OCI-LY3 (cell line): ENCODE measurements around the gene EPS15.

ENCODE experiments used
- H2AFZ ChIP-seq: fragments of 200-600, 300-600 bp; shearing (Covaris generic); 2 replicates; pipeline ENCODE4 v1.6.0; 2014; ENCODE audit warnings: antibody characterized with exemption, low read depth, low read length
- H3K27ac ChIP-seq: fragments of 200-600, 300-600 bp; sonication (generic); 2 replicates; pipeline ENCODE4 v1.5.1; 2014; ENCODE audit warnings: mild to moderate bottlenecking, low read length, moderate library complexity, mixed read lengths
- H3K27me3 ChIP-seq: fragments of 200-600, 300-600 bp; sonication (generic); 2 replicates; pipeline ENCODE4 v1.6.1; 2014; ENCODE audit warnings: low read depth, low read length, mixed read lengths
- H3K36me3 ChIP-seq: fragments of 200-600, 300-600 bp; sonication (generic); replicated peaks from 2 replicates; pipeline ENCODE3; 2014; ENCODE audit warnings: low read depth, low read length, mixed read lengths
- H3K4me1 ChIP-seq: fragments of 300-600, 200-600 bp; sonication (generic); 2 replicates; pipeline ENCODE4 v1.6.1; 2014; ENCODE audit warnings: low read length, mixed read lengths
- H3K4me2 ChIP-seq: fragments of 200-600, 300-600 bp; sonication (generic); 2 replicates; pipeline ENCODE4 v1.6.1; 2014; ENCODE audit warnings: low read length, mixed read lengths
- H3K4me3 ChIP-seq: fragments of 300-600, 200-600 bp; sonication (generic); 2 replicates; pipeline ENCODE4 v1.5.1; 2014; ENCODE audit warnings: antibody characterized with exemption, mild to moderate bottlenecking, low read length, moderate library complexity
- H3K79me2 ChIP-seq: fragments of 300-600, 200-600 bp; shearing (Covaris generic); 2 replicates; pipeline ENCODE4 v1.6.1; 2014; ENCODE audit warnings: mild to moderate bottlenecking, low read length, mixed read lengths
- H3K9ac ChIP-seq: fragments of 300-600, 200-600 bp; shearing (Covaris generic); 2 replicates; pipeline ENCODE4 v1.6.0; 2014; ENCODE audit warnings: mild to moderate bottlenecking, low read length, moderate library complexity
- H3K9me3 ChIP-seq: fragments of 200-600, 300-600 bp; shearing (Covaris generic); 2 replicates; pipeline ENCODE4 v1.6.1; 2014; ENCODE audit warnings: low read length, mixed read lengths; ENCODE audit not compliant: insufficient read depth
- H4K20me1 ChIP-seq: fragments of 200-600, 300-600 bp; sonication (generic); 2 replicates; pipeline ENCODE4 v1.6.1; 2016; ENCODE audit warnings: low read length, mixed read lengths; ENCODE audit not compliant: insufficient read depth
- CTCF ChIP-seq: fragments of 200-600, 300-600 bp; sonication (generic); IDR thresholded peaks from 2 replicates; pipeline ENCODE4 v1.5.1; 2014; ENCODE audit warnings: antibody characterized with exemption, low read length, low read depth
- EZH2phosphoT487 ChIP-seq: fragments of 200-600 bp; shearing (Covaris generic); IDR thresholded peaks from 2 replicates; pipeline ENCODE4 v1.6.1; 2018; ENCODE audit warnings: antibody characterized with exemption, mixed run types, low read depth

The EPS15 gene

DNA sequence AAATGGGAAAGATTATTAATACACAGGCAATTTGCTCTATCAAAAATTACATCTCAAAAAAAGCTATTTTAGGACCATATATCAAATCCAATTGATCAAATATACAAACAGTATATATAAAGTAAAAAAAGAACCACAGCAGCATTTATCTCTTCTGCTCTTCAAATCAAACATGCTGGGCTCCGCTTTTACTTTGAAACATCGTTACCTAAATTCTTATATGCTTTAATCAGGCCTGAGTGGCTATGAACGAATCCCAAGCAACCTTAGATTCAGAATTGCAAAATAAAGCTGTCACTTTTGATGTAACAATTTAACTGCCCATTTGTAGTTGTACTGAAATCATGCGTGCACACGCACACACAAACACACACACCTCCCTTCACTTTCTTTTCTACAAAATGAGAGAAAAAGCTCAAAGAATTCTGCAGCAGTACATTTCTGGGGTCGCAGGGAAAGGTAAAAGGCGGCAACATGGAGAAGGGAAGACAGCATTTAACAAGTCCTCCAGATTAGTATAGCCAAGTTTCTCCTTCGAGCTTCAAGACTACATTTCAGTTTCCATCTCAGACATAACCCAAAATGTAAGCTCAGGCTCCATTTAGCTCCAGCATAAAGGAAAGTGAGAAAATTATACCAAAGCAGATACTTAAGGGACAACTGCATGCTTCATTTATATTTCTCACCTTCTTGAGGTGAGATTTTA, 96.5 kb downstream of the EPS15 start:
- H3K9me3 ChIP-seq: no peaks in the 10 kb centered on the region
- TF ChIP-seq EZH2phosphoT487 (no peak), CTCF (no peak)
- peaks cover 9% of the 10 kb centered on the region for H3K36me3 ChIP-seq
- H4K20me1 ChIP-seq: no peaks in the 10 kb centered on the region
- H3K9ac ChIP-seq: no peak overlapping the region
- H3K27me3 ChIP-seq: no peaks in the 10 kb centered on the region
- H3K4me3 ChIP-seq: no peak overlapping the region
- H3K27ac ChIP-seq: no peak overlapping the region
- no peak overlapping the region for H2AFZ ChIP-seq
- H3K79me2 ChIP-seq: no peaks in the 10 kb centered on the region
- H3K4me2 ChIP-seq: no peak overlapping the region
- H3K4me1 ChIP-seq: no peaks in the 10 kb centered on the region

GRCh38 chr1:51421964-51422363, 97.1 kb downstream of the EPS15 start:
- no peak overlapping the region for H3K4me3 ChIP-seq
- H3K27me3 ChIP-seq: no peaks in the 10 kb centered on the region
- no peak for TF ChIP-seq CTCF
- no peak for TF ChIP-seq EZH2phosphoT487
- no peak overlapping the region for H3K27ac ChIP-seq
- H3K4me2 ChIP-seq: no peak overlapping the region
- H4K20me1 ChIP-seq: no peaks in the 10 kb centered on the region
- no peaks in the 10 kb centered on the region for H3K79me2 ChIP-seq
- H3K36me3 ChIP-seq: peaks cover 10% of the 10 kb centered on the region
- no peaks in the 10 kb centered on the region for H3K4me1 ChIP-seq
- no peaks in the 10 kb centered on the region for H3K9me3 ChIP-seq
- H2AFZ ChIP-seq: no peak overlapping the region
- H3K9ac ChIP-seq: no peak overlapping the region

DNA sequence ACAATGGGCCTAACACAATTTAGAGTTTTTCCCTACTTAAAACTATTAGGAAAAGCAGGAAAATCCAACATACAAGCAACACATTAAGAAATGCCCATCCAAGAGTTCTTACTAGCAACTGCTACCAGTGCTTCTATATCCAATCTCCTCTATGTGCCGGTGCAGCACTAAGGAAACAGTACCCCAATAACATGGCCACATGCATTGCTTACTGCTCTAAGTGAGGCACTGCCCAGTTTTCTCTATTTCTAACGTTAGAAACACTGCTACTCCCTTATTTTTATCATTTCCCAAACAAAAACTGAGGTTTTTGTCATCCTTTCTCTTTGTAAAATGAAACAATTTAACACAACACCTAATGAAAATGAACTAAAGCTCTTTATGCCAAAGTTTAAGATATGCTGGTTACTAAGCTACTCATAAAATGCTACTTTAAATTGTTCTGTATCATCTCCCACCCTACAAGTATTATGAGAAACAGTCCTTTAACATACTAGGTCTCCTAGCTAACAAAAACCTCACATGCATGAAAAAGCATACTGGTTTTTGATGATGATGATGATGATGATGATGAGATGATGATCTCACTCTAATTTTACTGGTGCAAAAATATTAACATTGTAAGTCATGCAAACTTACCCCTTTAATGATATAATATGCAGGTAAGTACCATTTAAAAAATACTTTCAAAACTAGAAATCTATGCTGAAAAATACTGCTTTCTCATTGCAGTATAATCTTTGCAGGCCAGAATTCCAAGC, 98.0 kb downstream of the EPS15 start:
- Histone ChIP-seq H3K79me2 (no peaks in the 10 kb centered on the region), H3K27ac (no peak overlapping the region), H4K20me1 (no peaks in the 10 kb centered on the region), H3K9me3 (no peaks in the 10 kb centered on the region), H2AFZ (no peak overlapping the region), H3K4me3 (no peak overlapping the region), H3K36me3 (peaks cover 10% of the 10 kb centered on the region), H3K27me3 (no peaks in the 10 kb centered on the region), H3K4me1 (no peaks in the 10 kb centered on the region), H3K4me2 (no peak overlapping the region), H3K9ac (no peak overlapping the region)
- TF ChIP-seq CTCF (no peak), EZH2phosphoT487 (no peak)

GRCh38 chr1:51418384-51418959, 100.6 kb downstream of the EPS15 start:
- no peak overlapping the region for H3K27ac ChIP-seq
- TF ChIP-seq EZH2phosphoT487 (no peak), CTCF (no peak)
- no peaks in the 10 kb centered on the region for H3K9me3 ChIP-seq
- H3K4me3 ChIP-seq: no peak overlapping the region
- H3K27me3 ChIP-seq: no peaks in the 10 kb centered on the region
- no peak overlapping the region for H3K9ac ChIP-seq
- peaks cover 7% of the 10 kb centered on the region for H3K36me3 ChIP-seq
- no peaks in the 10 kb centered on the region for H4K20me1 ChIP-seq
- no peaks in the 10 kb centered on the region for H3K4me1 ChIP-seq
- H3K79me2 ChIP-seq: no peaks in the 10 kb centered on the region
- H3K4me2 ChIP-seq: no peak overlapping the region
- no peak overlapping the region for H2AFZ ChIP-seq
